GM18519 (cell line): ENCODE results near the gene COG8.
"Not testable (repeated sequence)": the region's sequence is repeated elsewhere in the genome, so short reads cannot be mapped to it uniquely, and the experiment has no call there.

Experiments
- ATAC-seq: cut with Tn5 transposase; IDR thresholded peaks from one replicate; pipeline ENCODE4 v1.9.1; 2021; ENCODE audit warnings: mild to moderate bottlenecking, moderate library complexity; ENCODE audit not compliant: unreplicated experiment, low FRiP score

COG8 gene, protein sequence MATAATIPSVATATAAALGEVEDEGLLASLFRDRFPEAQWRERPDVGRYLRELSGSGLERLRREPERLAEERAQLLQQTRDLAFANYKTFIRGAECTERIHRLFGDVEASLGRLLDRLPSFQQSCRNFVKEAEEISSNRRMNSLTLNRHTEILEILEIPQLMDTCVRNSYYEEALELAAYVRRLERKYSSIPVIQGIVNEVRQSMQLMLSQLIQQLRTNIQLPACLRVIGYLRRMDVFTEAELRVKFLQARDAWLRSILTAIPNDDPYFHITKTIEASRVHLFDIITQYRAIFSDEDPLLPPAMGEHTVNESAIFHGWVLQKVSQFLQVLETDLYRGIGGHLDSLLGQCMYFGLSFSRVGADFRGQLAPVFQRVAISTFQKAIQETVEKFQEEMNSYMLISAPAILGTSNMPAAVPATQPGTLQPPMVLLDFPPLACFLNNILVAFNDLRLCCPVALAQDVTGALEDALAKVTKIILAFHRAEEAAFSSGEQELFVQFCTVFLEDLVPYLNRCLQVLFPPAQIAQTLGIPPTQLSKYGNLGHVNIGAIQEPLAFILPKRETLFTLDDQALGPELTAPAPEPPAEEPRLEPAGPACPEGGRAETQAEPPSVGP

DNA sequence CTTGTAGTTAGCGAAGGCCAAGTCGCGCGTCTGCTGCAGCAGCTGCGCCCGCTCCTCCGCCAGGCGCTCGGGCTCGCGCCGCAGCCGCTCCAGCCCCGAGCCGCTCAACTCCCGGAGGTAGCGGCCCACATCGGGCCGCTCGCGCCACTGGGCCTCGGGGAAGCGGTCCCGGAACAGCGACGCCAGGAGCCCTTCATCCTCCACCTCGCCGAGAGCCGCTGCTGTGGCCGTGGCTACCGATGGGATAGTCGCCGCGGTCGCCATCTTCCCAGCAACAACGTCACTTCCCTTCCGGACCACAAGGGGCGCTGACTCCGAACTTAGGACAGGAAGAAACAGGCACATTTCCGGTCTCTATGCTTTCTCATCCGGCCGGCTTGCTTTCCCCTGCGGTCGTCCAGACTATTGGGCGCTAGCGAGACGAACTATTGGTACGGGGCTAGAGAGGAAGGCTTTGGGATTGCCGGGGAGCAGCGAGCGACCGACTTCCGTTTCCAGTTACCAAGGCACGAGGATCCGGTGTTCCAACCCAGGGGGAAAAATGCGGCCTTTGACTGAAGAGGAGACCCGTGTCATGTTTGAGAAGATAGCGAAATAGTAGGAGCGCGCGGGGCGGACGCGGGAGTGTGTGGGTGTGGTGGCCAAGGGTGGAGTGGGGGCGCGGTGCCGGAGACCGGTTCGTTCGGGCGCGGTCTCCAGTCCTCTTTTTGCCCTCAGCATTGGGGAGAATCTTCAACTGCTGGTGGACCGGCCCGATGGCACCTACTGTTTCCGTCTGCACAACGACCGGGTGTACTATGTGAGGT, at the start of gene COG8, which contains the start of gene NIP7:
COG8 (minus strand) TSS at position 276 of the 806 bp plus-strand sequence; CDS start at position 264, 12 bp downstream.
NIP7 (plus strand) TSS at position 484 of the 806 bp plus-strand sequence; CDS start at position 542, 58 bp downstream.
- ATAC-seq = peak; percentile 57

DNA sequence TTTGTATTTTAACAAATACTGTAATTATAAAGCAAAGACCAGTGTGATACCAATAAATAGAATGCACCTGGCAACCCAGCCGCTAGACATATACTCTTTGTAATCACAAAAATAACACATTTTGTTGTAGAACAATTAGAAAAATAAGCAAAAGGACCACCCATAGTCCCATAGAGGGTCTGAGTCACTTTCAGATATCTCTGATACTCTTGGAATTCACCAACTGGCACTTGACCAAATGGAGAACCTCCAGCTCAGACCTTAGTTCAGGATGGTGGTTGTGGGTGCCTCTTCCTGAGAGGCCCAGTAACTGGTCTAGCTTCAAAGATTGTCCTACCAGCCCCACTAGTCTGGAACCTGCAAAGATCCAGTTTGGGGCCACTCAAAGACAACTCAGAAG, 47.2 kb upstream of the COG8 start:
- ATAC-seq = no peak

DNA sequence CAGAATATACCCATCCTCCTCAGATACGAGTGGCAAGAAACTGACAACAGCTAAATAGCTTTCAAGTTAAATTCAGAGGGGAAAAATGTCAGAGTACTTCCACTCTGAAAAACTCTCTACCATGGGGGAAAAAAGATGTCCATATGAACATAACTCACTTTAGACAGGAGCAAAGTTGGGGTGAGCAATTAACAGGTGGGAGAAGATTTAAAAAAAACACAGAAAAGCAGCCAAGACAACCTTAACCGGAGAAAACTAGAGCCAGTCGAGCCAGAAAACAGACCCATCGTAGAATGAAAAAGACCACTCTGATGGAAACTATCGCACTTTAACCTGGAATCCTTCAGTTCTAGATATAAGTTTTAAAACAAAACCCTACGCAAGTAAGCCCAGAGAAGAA, 45.6 kb upstream of the COG8 start:
- no peak for ATAC-seq

DNA sequence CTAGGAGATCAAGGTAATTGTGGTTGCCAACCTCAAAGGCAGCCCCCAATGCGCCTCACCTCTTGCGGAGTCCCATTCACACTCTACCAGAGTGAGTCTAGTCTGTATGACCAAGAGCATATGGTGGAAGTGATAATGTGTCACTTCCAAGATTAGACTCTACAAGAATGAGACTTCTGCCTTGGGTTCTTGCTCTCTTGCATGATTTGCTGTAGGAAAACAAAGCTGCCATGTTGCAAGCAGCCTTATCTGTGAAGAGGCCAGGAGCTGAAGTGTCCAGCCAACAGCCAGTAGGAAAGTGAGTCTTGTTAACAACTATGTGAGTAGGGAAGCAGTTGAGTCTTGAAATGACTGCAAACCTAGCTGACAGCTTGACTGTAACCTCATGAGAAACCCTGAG, 43.1 kb upstream of the COG8 start:
- ATAC-seq = no peak

DNA sequence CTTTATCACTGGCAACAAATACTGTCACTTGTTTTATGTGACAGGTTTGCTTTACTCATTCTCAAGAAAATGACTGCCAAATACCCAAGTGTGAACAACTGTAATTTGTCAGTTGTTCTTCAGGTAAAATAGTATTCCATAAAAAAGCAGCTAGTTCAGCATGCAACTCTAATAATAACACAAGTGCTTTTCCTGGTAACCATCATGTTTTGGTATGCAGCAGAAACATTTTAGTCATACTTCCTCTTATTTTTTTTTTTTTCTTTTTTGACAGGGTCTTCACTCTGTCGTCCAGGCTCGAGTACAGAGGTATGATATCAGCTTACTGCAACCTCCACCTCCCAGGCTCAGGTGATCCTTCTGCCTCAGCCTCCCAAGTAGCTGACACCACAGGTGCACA, 41.9 kb upstream of the COG8 start:
- ATAC-seq = no peak

DNA sequence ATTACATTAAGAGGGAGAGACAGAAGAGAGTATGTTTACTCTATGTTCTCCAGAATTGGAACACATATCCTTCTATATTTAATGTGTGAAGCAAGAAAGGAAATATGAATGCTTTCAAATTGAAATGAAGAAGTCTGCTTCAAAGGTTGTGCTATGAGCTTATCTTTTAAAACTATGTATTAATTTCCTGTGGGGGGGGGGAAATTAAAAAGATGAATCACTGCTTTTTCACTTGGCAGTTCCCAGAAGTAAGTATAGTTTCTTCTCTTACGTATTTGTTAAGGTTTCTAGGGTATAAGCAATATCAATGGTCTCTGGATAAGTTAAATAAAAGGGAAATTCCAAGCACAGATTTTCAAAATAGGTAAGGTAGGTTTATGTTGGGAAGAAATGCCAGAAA, 39.4 kb upstream of the COG8 start:
- no peak for ATAC-seq

DNA sequence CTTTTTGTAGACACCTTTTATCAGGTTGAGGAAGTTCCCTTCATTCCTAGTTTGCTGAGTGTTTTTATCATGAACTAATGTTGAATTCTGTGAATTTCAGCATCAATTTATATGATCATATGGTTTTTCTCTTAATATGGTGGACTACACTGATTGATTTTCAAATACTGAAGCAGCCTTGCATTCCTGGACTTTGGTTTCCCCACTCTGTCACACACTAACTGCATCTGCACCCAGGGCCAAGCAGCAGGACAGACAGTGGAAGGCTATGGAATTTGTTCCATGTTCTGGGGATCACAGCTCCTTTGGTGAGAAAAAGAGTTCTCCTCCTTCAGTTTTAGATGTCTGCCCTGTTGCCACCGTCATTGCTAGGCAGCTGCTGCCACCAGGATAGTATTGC, 38.7 kb upstream of the COG8 start:
- ATAC-seq = no peak

DNA sequence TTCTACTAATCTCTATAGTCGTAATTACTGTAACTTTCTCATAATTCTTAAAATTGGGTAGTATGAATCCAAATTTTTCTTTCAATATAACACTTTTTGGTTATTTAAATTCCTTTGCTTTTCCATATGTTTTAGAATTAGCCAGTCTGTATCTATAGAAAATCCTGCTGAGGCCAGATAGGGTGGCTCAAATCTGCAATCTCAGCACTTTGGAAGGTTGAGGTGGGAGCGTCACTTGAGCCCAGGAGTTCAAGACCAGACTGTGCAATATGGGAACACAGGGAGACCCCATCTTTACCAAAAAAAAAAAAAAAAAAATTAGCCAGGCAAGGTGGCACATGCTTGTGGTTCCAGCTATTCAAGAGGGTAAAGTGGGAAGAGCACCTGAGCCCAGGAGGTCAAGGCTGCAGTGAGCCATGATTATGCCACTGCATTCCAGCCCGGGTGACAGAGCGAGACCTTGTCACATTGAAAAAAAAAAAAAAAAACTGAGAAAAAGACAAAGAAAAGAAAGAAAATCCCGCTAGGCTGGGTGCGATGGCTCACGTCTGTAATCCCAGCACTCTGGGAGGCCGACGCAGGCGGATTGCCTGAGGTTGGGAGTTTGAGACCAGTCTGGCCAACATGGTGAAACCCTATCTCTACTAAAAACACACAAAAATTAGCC, 37.2 kb upstream of the COG8 start:
- ATAC-seq = no peak

DNA sequence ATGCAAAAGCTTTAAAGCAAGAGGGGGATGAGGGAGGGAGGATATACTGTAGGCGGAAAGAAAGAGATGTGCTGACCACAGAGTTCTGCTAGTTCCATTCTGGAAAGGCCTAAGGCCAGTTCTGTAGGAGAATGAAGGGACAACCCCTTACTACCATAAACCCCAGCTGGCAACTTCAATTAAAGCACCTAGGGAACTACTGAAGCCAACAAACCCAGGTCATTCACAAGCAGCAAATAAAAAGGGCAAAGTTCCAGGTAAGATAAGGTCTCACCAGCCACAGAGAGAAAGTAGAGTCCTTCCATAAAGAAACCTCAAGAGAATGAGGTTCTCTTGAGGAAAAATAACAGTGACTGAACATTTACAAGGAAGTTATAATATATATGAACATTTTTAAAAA, 33.7 kb upstream of the COG8 start:
- ATAC-seq = no peak

DNA sequence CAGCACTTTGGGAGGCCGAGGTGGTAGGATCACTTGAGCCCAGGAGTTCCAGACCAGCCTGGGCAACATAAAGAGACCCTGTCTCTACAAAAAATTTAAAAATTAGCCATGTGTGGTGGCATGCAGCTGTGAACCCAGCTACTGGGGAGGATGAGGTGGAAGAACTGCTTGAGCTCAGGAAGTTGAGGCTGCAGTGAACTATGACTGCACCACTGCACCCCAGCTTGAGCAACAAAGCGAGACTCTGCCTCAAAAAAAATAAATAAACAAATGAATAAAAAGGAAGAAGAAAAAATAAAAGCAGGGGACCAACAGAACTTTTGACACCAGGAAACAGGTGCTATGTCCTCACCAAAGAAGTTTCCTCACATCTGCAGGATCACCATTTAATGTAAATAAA, 32.2 kb upstream of the COG8 start:
- no peak for ATAC-seq

DNA sequence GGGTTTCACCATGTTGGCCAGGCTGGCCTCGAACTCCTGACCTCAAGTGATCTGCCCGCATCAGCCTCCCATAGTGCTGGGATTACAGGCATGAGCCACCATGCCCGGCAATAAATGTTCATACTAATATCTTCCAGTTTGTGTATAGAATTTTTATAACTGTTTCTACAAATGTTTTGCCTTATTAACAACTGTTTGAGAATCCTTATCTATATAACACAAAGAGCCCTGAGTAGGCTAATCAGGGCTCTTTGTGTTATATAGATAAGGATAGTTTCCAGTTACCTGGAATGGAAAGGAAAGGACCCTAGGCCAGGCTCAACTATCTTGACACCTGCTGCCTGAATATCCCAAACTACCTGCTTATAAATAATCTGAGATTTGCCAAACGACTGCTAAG, 29.5 kb upstream of the COG8 start:
- ATAC-seq = no peak

DNA sequence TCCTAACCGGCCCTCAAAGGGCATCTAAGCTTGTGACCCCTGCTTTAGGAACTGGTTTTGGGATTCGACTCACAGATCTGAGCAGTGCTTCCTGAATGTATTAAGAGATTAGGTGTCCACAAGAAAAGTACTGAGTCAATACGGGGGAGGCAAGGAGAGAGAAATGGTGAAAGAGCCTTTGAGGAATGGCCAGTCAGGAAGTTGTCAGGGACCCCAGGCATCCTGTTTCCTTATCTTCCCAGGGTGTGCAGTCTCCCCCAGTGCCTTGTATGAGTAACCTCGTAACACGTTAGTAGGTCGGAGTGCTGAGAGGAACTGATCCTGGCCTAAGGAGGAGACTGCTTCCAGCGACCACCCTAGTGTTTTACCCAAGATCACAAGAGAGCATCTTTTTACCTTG, 28.6 kb upstream of the COG8 start:
- ATAC-seq = no peak

DNA sequence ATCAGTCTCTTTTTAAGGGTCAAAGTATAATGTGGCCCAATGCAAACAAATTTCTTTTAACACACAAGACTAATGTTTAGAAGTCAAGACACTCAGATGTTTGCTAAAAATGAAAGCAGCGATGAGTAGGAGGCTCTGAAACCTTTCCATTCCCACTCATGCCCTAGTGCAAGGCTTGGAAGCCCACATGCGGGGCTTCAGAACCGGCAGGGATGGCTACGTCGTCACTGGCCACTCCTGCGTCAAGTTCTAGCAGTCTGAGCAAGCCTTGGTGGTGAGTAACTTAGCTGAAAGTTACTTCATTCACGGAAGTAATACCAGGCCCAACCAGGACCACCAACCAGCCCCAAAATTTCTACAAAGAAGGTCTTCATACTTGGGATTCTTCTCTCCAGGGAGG, 27.1 kb upstream of the COG8 start:
- ATAC-seq = no peak

DNA sequence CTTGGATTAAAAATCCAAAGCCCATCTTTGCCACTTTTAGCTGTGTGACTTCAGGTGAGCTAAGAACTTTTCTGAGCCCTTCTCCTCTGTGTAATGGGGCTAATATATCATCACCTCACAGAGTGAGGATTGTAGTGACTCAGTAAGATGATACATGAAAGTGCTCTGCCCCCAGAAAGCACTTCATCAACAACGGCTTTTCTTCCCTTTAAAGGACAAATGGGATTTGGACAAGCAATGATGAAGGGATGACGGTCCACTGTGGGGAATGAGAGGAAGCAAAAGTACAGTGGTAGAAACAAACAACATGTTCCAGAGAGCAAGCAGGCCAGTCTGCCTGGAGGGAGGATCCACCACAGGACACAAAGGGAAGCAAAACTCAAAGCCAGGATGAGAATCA, 26.5 kb upstream of the COG8 start:
- ATAC-seq = no peak

DNA sequence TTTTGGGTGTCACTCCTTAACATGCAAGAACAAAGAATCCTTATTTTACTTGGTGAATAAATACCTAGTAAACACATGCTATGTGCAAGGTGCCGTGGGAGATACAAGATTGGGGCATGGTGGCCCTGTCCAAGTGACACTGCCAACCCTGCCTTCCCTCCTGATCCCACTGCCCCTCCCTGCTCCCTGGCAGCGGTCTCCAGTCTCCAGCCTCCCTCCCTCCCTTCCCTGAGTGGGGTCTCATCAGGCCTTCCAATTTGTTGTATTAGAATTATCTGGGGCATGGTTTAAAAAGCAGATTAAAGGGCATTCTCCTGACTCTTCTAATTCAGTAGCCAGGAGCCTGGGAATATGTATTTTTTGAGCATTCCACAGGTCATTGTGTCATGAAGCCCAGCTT, 24.7 kb upstream of the COG8 start:
- ATAC-seq = no peak

DNA sequence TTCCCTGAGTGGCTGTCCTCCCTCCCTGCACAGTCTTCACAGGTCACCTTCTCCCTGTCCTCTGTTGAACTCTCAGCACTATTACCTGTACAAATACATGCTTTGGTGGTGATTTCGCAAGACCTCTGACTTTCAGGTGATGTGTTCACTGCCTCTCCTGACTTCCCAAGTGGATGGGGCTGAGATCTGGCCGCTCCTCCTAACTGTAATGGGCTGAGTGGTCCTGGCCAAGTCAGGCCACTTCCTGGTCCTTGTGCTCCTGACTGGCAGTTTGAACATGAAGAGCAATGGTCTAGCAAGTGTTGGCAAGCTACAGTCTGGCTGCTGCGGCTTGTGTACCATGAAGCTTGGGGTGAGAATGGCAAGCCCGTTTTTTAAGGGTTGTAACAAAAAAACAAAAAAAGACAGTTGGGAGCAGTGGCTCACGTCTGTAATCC, 23.9 kb upstream of the COG8 start:
- no peak for ATAC-seq

DNA sequence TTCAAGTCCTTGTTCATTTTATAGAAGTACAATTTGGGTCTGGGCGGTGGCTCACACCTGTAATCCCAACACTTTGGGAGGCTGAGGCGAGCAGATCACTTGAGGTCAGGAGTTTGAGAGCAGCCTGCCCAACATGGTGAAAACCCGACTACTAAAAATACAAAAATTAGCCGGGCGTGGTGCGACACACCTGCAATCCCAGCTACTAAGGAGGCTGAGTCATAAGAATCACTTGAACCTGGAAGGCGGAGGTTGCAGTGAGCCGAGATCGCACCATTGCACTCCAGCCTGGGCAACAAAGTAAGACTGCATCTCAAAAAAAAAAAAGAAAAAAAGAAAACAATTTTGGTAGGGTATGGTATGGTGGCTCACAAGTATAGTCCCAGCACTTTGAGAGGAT, 20.7 kb upstream of the COG8 start:
- not testable (repeated sequence) for ATAC-seq

DNA sequence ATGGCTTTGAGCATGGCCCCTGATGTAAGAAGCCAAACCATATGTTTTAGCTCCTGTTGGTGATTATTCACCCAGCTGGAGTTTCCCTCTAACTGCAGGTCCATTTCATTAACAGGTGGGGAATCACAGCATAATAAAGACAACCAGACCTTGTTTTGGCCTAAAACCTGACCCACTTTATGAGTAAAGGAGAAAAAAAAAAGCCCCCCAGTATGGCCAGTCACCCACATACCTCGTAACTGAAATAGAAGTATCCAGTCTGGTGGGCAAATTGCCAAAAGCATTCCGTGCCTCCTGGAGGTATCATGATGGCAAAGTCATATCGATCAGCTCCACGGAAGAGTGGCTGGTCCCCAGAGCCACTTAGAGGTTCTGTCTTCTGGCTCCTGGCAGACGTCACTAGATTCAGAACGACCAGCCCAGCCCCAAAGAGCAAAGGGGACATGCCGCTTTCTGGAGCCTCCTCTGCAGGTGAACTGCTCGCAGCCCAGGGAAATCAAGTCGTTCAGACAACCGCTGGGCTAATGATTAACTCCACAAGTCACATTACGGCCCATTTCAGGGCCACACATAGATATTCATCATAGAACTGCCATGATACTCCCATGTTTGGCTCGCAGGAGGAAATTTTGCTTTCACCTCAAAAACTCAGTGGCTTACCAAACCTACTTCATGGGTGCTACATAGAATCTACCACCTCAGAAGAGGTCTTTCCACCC, 12.1 kb upstream of the COG8 start, which contains the start of gene TMED6:
TMED6 (minus strand) TSS at position 478 of the 719 bp plus-strand sequence; CDS start at position 445, 33 bp downstream.
- ATAC-seq = no peak

DNA sequence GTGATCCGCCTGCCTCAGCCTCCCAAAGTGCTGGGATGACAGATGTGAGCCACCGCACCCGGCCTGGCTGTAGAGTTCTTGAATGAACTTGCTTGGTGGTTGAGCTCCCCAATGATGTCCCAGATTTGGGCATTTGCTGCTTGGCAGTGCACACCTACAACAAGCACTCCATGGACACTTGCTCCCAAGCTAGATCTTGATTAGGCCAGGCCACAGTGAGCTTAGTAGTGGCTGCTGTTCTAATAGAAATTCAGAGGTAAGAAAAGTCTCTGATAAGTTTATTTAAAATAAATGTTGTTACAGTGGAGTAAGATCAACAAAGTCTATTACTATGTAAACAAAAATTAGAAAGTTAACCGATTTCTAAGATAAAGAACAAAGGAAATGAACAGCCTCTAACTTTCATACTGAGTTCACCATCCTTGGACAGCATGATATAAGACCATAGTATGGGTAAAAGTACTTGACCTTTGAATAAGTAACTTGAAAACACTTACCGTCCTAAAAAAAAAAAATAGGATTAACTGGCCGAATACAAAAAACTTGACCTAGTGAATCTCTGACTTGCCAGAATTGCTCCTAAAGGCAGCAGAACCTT, 11.3 kb upstream of the COG8 start:
- ATAC-seq = no peak

DNA sequence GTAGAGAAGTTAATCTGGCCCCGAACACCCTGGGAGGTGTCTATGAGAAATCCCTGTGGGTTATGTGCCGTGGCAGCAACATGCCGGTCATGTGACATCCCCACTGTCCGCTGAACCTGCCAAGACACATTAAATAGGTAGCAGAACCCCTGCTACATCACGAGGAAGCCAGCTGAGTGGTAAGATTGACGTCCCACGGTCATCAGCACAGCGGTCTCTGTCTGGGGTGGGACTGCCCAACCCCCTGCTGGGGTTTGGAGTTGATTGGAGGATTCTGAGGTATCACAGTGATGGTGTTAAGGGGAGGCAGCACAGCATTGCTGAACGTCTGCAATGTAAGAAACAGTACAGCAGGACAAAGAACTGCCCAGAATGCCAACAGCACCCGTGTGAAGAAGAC, 10.2 kb upstream of the COG8 start:
- no peak for ATAC-seq
